Suppressor macrophage treated with lipopolysaccharide for 1 hour (primary cell): ENCODE results near the gene TENM4.
A peak's percentile ranks its signal among the peaks of the same experiment; 100 is the strongest.

Source experiments
- DNase-seq, 3 donors: peaks; one replicate each; pipeline ENCODE4 v3.0.0-alpha.2; 2020 to 2022

Gene TENM4

GRCh38 chr11:79440571-79441460, at the start of gene TENM4:
TSS of gene TENM4 (minus strand) at chr11:79441030. CDS start at chr11:79069944, 371,086 bp downstream.
- DNase-seq = peak; percentile 22 to 45 (median 44)

DNA sequence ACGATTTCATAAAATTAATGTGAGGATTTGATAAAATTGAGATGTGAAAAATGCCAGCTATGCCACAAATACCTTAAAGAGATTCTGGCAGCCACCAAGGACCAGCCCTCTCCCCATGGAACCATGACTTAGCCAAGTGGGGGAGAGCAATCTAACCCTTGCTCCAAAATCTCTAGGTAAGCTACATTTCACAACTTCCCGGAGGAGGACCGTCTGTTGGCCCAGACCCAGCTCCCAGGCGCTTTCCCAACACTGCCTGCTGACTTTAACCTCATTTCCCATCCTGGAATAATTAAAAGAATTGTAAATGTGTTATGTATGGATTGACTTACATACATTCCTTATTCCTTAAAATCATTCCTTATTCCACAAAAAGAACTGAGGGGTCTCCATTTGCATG, 47.5 kb upstream of the TENM4 start:
- no peak for DNase-seq

DNA sequence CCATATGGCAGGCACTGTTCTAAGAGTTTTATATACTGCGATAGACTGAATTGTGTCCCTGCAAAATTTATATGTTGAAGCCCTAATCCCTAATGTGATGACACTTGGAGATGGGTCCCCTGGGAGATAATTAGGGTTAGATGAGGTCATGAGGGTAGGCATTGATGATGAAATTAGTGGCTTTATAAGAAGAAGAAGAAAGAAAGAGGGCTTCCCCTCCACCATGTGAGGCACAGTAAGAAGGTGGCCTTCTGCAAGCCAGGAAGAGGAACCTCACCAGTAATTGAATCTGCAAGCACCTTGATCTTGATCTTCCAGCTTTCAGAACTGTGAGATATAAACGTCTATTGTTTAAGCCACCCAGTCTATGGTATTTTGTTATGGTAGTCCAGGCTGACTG, 46.6 kb upstream of the TENM4 start:
- peak in 1 of 3 donors; percentile 6 for DNase-seq

DNA sequence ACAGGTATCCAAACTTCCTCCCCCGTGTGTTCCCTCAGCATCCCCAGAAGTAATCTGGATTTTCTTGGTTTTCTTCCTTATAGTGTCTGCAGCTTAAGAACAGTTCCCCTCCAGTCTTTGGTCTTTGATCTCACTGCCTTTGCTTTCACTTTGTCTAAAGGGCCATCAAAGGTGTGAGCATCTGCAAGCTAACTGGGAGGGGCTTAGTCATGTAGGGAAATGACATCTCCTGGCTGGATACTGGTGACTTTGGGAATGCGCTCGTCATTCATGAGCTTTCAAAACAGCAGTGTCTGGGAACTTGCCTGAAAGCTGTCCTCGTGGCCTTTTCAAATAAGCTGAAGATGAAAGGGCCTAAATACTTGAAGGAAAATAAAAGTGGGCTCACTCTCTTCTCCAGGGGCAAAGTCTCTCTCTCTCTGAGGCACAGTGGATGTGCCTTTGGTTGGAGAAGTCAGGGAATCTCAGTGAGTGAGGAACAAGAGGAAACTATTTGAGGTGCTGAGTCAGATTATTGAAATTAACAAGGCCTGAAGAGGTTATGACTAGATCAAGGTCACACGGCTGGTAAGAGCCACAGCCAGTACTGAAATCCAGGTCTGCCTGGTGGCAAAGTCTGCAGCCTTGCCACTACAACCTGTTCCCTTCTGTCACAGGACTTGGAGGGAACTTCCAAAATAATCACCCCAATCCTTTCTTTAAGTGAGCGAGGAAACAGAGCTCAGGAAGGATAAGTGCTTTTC, 45.6 kb upstream of the TENM4 start:
- no peak for DNase-seq

DNA sequence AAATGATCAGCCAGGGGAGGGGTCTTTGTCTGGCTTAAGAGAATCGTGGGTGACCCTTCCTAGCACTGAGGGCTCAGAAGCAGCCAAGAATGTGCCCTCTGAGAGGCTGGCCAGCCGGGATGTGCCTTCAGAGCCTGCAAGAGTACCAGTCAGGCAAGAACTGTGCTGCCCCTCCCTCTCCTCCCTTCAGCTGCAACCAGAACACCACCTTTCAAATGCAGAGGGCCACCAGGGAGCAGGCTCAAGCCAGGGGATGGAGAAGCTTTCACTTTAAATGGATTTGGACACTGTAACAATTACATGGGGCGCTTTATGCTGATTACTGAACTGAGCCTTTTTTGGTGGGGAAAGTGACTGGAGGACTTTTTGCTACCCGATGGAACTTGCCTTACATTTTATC, 44.9 kb upstream of the TENM4 start:
- DNase-seq = no peak

DNA sequence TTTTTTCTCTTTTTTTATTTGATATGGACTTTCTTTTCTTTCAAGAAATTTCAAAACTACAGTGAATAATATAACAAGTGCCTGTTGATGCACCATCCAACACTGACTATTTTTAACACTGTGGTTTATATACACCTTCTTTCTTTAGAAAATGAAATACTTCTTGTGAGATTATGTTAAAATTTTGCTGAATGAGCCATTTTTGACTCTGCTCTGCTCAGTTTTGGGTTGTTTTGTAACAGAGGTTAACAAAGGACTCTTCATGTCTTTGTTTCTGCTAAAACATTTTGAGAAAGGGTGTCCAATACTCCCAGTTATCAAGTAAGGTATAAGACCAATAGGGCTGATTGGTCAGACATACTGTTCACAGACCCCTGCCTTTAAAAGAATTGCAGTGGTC, 44.0 kb upstream of the TENM4 start:
- DNase-seq = no peak

DNA sequence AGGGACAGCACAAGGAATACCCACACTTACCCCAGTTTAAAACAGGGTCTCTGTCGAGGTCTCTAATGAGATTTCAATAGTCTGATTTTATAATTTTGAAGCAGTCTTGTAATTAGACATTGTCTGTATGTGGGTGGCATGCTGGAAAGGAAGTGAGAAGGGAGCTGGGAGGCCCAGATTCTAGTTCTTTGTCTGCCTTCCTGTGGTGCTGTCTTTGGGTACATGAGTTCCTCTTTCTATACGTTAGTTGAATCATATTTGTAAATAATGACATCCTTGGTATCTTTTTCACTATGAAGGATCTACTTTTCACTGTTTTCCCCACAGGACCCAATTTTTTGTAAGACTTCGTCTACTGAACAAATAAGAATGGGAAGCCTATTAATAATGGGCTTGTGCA, 42.0 kb upstream of the TENM4 start:
- peak; percentile 37 to 54 (median 44) for DNase-seq

- no peak for DNase-seq
These were observed 41.0 kb upstream of the TENM4 start for GRCh38 chr11:79481795-79482194.

DNA sequence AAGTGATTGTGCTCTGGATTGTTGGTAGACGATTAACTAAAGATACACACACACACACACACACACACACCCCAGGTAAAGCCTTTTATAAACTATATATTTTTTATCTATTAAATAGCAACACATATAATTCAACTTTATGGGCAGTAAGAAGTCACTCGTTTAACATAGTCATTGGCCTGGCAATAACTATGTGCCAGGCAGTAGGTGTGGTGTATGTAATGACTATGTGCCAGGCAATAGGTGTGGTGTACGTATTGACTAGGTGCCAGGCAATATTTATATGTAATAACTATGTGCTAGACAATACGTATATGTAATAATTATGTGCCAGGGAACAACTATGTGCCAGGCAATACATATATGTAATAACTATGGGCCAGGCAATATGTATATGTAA, 40.0 kb upstream of the TENM4 start:
- no peak for DNase-seq

- no peak for DNase-seq
These were observed 32.1 kb upstream of the TENM4 start for GRCh38 chr11:79472819-79473529.

DNA sequence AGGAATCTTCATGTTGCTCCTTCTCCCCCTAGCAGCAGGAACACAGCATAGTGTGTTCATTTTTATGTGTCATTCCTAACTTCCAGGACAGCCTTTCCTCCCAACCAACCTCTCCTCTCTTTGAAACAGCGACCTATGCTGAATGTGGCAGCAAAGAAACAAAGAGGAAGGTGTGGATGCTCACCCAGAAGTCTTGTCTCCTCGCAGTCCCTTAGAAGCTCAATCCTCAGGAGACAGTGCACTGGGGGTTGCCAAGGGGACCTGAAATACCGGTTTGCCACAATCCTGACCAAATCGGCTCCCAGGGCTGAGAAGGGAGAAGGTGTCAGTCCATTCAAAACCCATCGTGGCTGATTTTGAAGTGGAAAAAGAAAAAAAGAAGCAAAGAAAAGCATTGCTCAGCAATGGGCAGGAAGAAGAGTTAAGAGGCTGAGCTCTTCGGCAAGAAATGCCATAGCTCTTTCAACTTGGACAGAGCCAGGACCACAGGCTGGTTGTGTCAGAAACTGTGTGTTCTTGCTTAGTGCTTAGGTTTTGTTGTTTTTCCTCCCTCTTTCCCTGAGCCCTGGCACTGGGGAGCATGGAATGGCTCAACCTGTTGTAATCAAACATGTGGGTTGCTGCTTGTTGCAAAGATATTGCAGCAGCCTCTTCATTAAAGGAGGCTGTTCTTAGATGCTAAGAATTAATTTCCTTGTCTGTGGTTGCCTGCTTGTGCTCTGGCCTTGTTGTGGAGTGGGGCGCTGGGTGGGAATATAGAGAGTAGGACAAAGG, 30.4 kb upstream of the TENM4 start:
- no peak for DNase-seq

- DNase-seq = no peak
These were observed 29.3 kb upstream of the TENM4 start for GRCh38 chr11:79470161-79470560.

- DNase-seq = no peak
These were observed 26.9 kb upstream of the TENM4 start for GRCh38 chr11:79467761-79468160.

DNA sequence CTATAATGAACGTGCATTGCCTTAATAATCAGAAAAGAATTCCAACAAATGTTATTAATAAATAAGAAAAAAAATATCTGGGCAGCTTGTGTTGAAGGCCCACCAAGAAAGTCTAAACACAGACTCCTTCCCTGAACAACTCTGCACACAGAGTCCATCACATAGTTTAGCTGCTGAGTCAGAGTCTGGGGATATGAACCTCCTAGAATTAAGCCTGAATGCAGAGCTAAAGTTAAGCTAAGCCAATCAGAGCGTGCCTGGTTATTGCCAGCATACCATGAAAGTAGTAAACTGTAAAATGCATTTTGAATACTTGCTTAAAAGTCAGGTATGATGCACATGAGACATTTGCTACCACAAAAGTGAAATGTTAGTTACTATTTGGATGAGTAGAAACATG, 25.6 kb upstream of the TENM4 start:
- no peak for DNase-seq

DNA sequence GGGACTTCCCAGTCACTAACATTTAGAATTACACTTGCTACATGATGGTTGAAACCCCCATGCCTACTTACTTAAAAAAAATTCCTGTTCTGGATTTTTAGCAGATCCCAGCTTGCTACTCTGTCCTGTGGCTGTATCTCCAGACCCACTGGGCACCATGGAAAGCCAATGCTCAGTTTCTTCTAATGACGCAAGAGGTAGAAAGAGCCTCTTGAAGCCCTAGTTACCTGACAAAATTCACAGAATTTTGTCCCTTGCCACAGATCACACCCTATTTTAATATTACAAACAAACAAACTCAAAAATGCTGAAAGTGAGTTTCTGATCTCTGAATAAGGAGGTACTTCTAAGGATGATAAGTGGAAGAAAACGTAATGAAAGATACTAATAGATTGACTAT, 24.3 kb upstream of the TENM4 start:
- DNase-seq = no peak

DNA sequence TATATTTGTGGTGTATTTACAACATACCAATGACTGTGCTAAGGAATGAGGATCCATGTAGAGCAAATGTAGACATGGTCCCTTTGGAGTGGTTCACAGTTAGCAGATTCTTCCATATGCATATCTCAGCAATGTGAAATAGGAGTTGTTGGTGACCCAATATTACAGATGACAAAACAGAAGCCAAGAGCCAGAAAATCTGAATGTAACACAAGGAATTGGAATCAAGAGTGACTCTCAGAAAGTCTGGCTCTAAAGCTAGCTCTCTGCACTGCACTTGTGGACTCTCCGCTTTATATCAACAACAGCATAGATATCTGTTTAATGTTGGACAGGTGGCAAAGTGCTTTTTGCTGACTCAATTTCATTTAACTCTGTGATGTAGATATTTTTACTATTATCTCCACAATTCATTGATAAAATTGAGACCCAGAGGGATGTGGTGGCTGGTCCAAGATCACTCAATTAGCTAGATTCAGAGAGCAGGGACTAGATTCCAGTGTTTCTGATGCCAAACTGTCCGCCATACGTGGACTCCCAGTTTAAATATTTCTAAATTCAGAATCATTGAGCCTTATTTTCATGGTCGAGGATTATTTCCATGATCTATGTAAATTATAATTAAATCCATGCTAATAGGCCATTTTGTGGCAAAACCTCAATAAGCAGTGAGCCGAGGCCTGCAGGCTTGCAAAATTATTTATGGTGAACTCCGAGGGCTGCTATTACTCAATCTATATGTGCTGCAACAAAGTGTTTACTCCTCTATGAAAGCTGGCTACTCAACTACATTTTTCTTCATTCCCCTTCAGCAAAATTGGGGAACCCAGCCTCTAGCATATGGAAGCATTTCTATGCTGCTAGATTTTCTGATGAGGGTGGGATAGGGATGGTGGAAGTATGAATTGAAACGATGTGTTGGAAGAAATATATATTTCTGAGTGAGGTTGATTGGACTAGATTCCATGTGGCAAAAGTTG, 21.1 kb upstream of the TENM4 start:
- DNase-seq = no peak

- DNase-seq = no peak
These were observed 20.3 kb upstream of the TENM4 start for GRCh38 chr11:79461144-79461543.

GRCh38 chr11:79458709-79459108, 17.9 kb upstream of the TENM4 start:
- DNase-seq = peak in 2 of 3 donors; percentile 16 to 33

GRCh38 chr11:79456501-79456900, 15.7 kb upstream of the TENM4 start:
- DNase-seq = no peak

GRCh38 chr11:79453617-79454016, 12.8 kb upstream of the TENM4 start:
- DNase-seq = no peak

GRCh38 chr11:79449040-79449439, 8.2 kb upstream of the TENM4 start:
- DNase-seq = no peak
